ENCODE results near the gene PSMB7.
A peak's percentile ranks its signal among the peaks of the same experiment; 100 is the strongest.

Gene PSMB7

GRCh38 chr9:124339603-124340146 is 75.6 kb downstream of the PSMB7 start:
- DNase-seq (ENCODE audit: low read depth) = no peak
- H3K4me3 ChIP-seq (ENCODE audit: low read depth, low read length) = no peak overlapping the region

GRCh38 chr9:124337562-124337961 is 77.7 kb downstream of the PSMB7 start:
- H3K4me3 ChIP-seq (ENCODE audit: low read depth, low read length) = no peak overlapping the region
- no peak for DNase-seq (ENCODE audit: low read depth)

GRCh38 chr9:124335320-124335707 is 79.9 kb downstream of the PSMB7 start:
- no peak overlapping the region for H3K4me3 ChIP-seq (ENCODE audit: low read depth, low read length)
- no peak for DNase-seq (ENCODE audit: low read depth)

GRCh38 chr9:124334568-124335319 is 80.5 kb downstream of the PSMB7 start:
- H3K4me3 ChIP-seq (ENCODE audit: low read depth, low read length) = no peak overlapping the region
- DNase-seq (ENCODE audit: low read depth) = no peak

- no peak overlapping the region for H3K4me3 ChIP-seq (ENCODE audit: low read depth, low read length)
- no peak for DNase-seq (ENCODE audit: low read depth)
Observed at GRCh38 chr9:124333203-124333579, 82.1 kb downstream of the PSMB7 start.

GRCh38 chr9:124332361-124333202 is 82.7 kb downstream of the PSMB7 start:
- H3K4me3 ChIP-seq (ENCODE audit: low read depth, low read length) = no peak overlapping the region
- no peak for DNase-seq (ENCODE audit: low read depth)

- DNase-seq (ENCODE audit: low read depth) = no peak
- no peak overlapping the region for H3K4me3 ChIP-seq (ENCODE audit: low read depth, low read length)
Observed at GRCh38 chr9:124331580-124331979, 83.7 kb downstream of the PSMB7 start.

GRCh38 chr9:124330011-124330697 is 85.1 kb downstream of the PSMB7 start:
- DNase-seq (ENCODE audit: low read depth) = no peak
- H3K4me3 ChIP-seq (ENCODE audit: low read depth, low read length) = no peak overlapping the region

GRCh38 chr9:124329206-124329792 is 85.9 kb downstream of the PSMB7 start:
- H3K4me3 ChIP-seq (ENCODE audit: low read depth, low read length) = no peak overlapping the region
- no peak for DNase-seq (ENCODE audit: low read depth)

- no peak for DNase-seq (ENCODE audit: low read depth)
- no peak overlapping the region for H3K4me3 ChIP-seq (ENCODE audit: low read depth, low read length)
Observed at GRCh38 chr9:124328285-124328684, 87.0 kb downstream of the PSMB7 start.

- no peak overlapping the region for H3K4me3 ChIP-seq (ENCODE audit: low read depth, low read length)
- DNase-seq (ENCODE audit: low read depth) = no peak
Observed at GRCh38 chr9:124327491-124327890, 87.8 kb downstream of the PSMB7 start.

GRCh38 chr9:124326378-124326777 is 88.9 kb downstream of the PSMB7 start:
- DNase-seq (ENCODE audit: low read depth) = no peak
- H3K4me3 ChIP-seq (ENCODE audit: low read depth, low read length) = no peak overlapping the region

- no peak for DNase-seq (ENCODE audit: low read depth)
- H3K4me3 ChIP-seq (ENCODE audit: low read depth, low read length) = no peak overlapping the region
Observed at GRCh38 chr9:124325816-124326215, 89.4 kb downstream of the PSMB7 start.

- no peak overlapping the region for H3K4me3 ChIP-seq (ENCODE audit: low read depth, low read length)
- no peak for DNase-seq (ENCODE audit: low read depth)
Observed at GRCh38 chr9:124323904-124324303, 91.3 kb downstream of the PSMB7 start.

GRCh38 chr9:124322618-124323432 is 92.4 kb downstream of the PSMB7 start:
- H3K4me3 ChIP-seq (ENCODE audit: low read depth, low read length) = no peak overlapping the region
- peak; percentile 70 for DNase-seq (ENCODE audit: low read depth)

GRCh38 chr9:124321935-124322334 is 93.3 kb downstream of the PSMB7 start:
- no peak for DNase-seq (ENCODE audit: low read depth)
- no peak overlapping the region for H3K4me3 ChIP-seq (ENCODE audit: low read depth, low read length)

- no peak overlapping the region for H3K4me3 ChIP-seq (ENCODE audit: low read depth, low read length)
- DNase-seq (ENCODE audit: low read depth) = no peak
Observed at GRCh38 chr9:124321416-124321815, 93.8 kb downstream of the PSMB7 start.

- no peak for DNase-seq (ENCODE audit: low read depth)
- H3K4me3 ChIP-seq (ENCODE audit: low read depth, low read length) = no peak overlapping the region
Observed at GRCh38 chr9:124320062-124320973, 94.9 kb downstream of the PSMB7 start.
